Stimulated activated CD8-positive, alpha-beta memory T cell treated with anti-CD3 and anti-CD28 coated beads, Interleukin-4, amount 100 ng/mL, for 48 hours (primary cell): Measurements from ENCODE around the gene RTL10.
"Not testable (repeated sequence)": the region's sequence is repeated elsewhere in the genome, so short reads cannot be mapped to it uniquely, and the experiment has no call there.

Source experiments
- DNase-seq: peaks from one replicate; pipeline ENCODE4 v3.0.0-alpha.2; 2020

RTL10 gene

GRCh38 chr22:19842393-19843106 lies 12.1 kb downstream of the RTL10 start:
- no peak for DNase-seq

DNA sequence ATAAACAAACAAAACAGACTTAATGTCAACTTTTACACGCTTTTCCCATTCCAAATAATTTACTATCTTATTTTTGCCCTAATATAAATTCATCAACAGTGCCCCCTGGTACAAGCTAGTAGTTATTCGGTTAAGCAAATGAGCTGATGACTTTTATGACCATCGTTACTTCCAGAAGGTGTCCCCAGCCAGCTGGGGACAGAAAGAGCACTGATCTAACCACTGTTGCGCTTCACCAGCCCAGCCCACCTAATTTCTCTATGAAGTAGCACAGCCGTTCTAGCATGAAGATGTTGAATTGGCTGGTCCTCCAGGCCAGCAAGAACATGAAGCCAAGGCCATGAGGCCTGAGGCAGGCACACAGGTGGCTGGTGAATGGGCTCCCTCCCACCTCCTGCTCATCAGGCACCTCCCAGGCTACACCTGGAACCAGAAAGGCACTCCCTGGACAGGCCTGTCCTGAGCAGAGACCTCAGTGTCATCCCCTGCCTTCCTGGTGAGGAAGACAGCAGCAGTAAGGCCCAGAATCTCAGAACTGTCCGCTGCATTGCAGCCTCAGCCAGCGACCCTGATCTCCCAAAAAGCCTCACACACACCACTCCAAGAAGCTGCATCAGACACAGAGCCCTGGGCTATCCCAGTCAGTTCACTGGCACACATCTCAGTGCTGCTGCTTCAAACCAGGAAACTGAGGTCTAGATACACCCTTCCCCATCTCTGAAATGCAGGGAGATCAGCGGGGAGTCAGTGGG lies 12.9 kb downstream of the RTL10 start:
- no peak for DNase-seq

- DNase-seq = no peak
Measured at GRCh38 chr22:19840955-19841640, 13.6 kb downstream of the RTL10 start.

- no peak for DNase-seq
Measured at GRCh38 chr22:19840059-19840458, 14.6 kb downstream of the RTL10 start.

DNA sequence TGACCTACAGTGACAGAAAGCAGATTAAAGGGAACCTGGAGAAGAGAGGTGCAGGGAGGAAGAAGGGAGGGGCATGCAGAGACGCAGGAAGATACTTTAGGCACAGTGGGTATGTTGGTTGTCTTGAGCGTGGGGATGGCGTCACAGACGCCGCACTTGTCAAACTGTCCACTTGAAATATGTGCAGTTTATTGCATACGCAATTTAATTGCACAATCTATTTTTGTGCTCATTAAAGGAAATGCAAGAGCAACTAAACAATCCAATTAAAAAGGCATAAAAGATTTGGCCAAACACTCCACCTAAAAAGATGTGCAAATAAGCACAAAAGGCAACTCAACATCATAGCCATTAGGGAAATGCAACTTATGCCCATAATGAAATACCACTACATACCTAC lies 16.8 kb downstream of the RTL10 start:
- no peak for DNase-seq

DNA sequence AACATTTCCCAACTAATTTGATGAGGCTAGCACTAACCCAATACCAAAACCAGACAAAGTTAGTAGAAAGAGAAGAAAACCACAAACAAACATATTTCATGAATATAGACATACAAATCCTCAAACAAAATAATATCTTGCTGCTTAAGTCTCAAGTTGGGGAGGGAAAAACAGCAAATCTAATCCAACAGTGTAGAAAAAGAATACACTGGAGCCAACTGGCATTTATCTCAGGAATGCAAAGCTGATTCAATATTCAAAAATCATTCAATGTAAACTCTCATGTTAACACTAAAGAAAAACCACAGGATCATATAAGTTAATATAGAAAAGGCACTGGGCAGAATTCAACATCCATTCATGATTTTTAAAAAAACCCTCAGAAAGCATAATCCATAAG lies 18.2 kb downstream of the RTL10 start:
- DNase-seq = no peak

- no peak for DNase-seq
Measured at GRCh38 chr22:19834599-19834998, 20.1 kb downstream of the RTL10 start.

- peak; percentile 17 for DNase-seq
Measured at GRCh38 chr22:19833327-19833726, 21.3 kb downstream of the RTL10 start.

GRCh38 chr22:19832476-19833108 lies 22.1 kb downstream of the RTL10 start:
- DNase-seq = peak; percentile 9

GRCh38 chr22:19831979-19832378 lies 22.7 kb downstream of the RTL10 start:
- not testable (repeated sequence) for DNase-seq

DNA sequence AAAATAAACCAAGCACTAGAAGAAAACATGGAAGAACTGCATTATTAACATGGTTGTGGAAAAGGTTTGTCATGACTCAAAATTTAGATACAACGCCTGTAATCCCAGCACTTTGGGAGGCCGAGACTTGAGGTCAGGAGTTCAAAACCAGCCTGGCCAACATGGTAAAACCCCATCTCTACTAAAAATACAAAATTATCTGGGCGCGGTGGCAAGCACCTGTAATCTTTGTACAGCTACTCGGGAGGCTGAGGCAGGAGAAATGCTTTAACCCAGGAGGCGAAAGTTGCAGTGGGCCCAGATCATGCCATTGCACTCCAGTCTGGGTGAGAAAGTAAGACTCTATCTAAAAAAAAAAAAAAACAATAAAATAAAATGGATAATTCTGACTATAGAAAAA lies 23.7 kb downstream of the RTL10 start:
- peak; percentile 6 for DNase-seq

DNA sequence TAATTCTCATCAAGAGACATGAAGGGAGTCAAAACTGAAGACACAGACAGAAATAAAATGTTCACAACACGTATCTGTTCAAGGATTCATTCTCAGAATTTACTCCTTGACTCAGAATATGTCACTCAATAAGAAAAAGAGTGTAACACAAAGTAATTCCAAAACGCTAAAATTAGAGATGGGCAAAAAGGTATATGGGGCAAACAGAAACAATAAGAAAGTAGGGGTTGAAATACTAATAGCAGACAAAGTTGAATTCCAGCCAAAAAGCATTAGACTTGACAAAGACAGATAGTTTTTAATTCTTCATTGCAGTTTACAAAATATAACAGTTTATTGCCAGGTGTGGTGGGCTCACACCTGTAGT lies 26.7 kb downstream of the RTL10 start:
- no peak for DNase-seq

DNA sequence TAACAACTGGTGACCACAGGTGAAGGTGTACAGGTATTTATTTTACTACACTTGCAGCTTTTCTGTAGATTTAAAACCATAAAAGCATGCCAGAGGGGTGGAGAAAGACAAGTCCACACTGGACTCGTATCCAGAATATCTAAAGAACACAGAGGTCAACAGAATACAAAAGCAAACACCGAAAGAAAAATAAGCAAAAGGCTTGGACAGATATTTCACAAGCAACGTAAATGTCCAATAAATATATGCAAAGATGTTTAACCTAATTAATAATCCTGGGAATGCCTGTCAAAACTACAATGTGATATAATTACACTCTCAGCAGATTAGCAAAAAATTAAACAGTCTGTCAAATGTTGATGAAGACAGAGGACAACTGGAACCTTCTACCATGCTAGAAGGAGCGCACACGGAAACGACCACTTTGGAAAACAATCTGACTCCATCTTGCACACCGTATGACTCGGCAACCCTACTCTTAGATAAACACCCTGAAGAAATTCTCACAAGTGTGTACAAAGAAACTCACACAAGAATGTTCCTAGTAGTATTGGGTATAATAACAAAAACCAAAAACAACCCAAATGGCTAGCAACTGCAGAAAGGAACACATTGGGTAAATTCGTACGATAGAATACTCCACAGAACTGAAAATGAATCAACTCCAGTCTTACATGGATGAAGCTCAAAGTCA lies 27.2 kb downstream of the RTL10 start:
- no peak for DNase-seq

GRCh38 chr22:19826619-19826950 lies 28.1 kb downstream of the RTL10 start:
- no peak for DNase-seq

DNA sequence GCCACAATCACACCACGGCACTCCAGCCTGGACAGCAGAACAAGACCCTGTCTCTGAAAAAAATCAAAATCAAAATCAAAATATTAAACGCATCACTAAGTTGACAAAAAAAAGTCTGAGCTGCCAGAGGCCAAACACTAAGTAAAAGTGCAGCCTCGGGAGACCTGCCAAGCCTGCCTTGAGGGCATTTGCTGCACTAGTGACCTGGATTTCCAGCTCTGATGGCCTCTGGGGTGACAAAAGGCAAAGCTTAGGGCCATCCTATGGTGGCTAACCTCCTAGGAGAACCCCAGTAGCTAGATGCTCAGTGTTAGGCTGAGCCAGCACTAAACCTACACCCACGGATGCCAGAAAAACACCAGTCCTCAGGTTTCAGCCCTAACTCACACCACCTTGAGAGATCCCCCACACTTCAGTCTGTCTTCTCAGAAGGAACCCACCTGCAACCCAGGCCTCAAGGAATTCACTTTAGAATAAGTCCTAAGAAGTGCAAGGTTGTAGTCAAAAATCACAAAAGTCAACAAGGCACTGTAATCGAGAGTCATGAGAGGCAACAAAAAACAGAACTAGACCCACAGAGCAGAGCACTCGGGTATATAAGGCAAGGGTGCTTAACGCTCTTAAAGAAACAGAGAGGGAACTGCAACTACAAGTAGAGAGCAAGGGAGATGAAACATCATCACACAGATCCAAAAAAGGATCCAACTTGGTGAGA lies 28.6 kb downstream of the RTL10 start:
- DNase-seq = peak; percentile 16

GRCh38 chr22:19824926-19825339 lies 29.7 kb downstream of the RTL10 start:
- no peak for DNase-seq

DNA sequence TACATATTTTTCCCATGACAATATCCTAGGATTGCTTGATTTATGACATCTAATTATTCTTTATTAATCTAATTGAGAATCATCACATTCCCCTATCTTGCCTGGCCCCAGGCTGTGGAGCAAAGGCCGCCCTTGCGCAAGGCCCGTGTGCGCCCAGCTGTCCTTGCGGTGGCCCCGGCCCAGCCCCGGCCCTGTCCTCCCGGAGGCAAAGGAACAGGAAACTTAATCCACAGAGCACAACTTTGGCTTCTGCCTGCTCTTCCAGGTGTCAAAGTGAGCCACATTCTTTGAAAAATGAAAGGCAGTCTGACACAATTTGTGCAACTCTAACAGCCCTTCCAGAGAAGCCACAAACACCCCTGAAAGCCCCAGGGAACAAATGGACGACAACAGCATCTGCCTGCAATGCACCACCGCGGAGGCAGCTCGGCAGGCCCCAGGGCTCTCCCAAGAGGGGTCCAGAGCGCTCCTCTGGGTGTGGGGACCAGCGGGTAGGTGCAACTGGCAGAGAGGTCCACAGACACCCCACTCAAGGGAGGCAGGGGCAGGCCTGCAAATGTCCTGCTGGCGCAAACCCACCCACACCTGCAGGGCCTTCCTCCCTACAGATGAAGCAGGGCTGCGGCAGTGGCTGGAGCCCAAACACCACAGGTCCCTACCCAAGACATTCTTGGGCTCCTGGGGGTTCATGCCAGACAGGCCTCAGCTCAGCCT lies 30.3 kb downstream of the RTL10 start:
- DNase-seq = peak; percentile 7

DNA sequence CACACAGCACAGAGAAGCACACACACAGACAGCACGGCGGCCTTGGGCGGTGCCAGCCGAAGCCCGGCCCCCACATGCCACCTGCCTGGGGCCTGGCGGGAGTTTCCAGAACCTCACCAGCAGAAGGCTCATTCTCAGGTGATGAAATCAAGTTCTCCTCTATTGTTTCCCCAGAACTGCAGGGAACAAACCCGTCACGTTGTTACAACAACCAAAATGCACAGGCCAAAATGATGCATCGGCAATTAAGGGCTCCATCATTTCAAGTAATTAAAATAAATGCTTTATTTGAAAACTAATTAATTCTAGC lies 30.8 kb downstream of the RTL10 start:
- DNase-seq = no peak

- DNase-seq = no peak
Measured at GRCh38 chr22:19823191-19823901, 31.3 kb downstream of the RTL10 start.

- no peak for DNase-seq
Measured at GRCh38 chr22:19822301-19823117, 32.2 kb downstream of the RTL10 start.
